Measurements from ENCODE around the gene MAGEF1.

- TF ChIP-seq CTCF (IDR thresholded peaks at IDR 0.05) (no peak), POLR2A (IDR thresholded peaks at IDR 0.05) (no peak), POLR2AphosphoS5 (IDR thresholded peaks at IDR 0.05) (no peak), EP300 (IDR thresholded peaks at IDR 0.05; ENCODE audit: low read depth) (no peak)
Measured at GRCh38 chr3:184738982-184739381, 27.1 kb upstream of the MAGEF1 start.

Data from transverse colon (tissue), 4 donors.